Neutrophil (primary cell): ENCODE measurements around the gene PTPRD.

ENCODE experiments used
- H3K27ac ChIP-seq: fragments of 200-600 bp; sonication (generic); 2 replicates; pipeline ENCODE4 v1.5.1; 2016; ENCODE audit warnings: mild to moderate bottlenecking, moderate library complexity
- H3K27me3 ChIP-seq: fragments of 200-600 bp; sonication (generic); 2 replicates; pipeline ENCODE4 v1.6.0; 2016; ENCODE audit warnings: mild to moderate bottlenecking
- H3K36me3 ChIP-seq: fragments of 200-600 bp; sonication (generic); 2 replicates; pipeline ENCODE4 v1.5.1; 2017
- H3K4me1 ChIP-seq, 2 experiments: fragments of 200-600 bp in 1 of 2; sonication (generic) in 1 of 2; 1 replicate in 1 of 2; 2 replicates in 1 of 2; pipeline versions ENCODE4 v1.5.1 to v1.6.1; 2013 to 2016; ENCODE audit warnings: low read depth in 1 of 2, low read length in 1 of 2, mild to moderate bottlenecking in 1 of 2, moderate library complexity in 1 of 2; ENCODE audit not compliant: control insufficient read depth in 1 of 2, insufficient read depth in 1 of 2
- H3K4me3 ChIP-seq, 2 experiments: fragments of 200-600 bp in 1 of 2; sonication (generic) in 1 of 2; 1 replicate in 1 of 2; 2 replicates in 1 of 2; pipeline ENCODE4 v1.5.1; 2013 to 2016; ENCODE audit warnings: low read depth in 1 of 2, low read length in 1 of 2, mild to moderate bottlenecking in 1 of 2, moderate library complexity in 1 of 2
- H3K9me3 ChIP-seq: fragments of 200-600 bp; sonication (generic); 2 replicates; pipeline ENCODE4 v1.5.1; 2016
- CTCF ChIP-seq: fragments of 200-600 bp; sonication (generic); IDR thresholded peaks from 2 replicates; pipeline ENCODE4 v1.5.1; 2016; ENCODE audit warnings: antibody characterized with exemption

PTPRD gene

GRCh38 chr9:8560560-8561525 is 2052.0 kb downstream of the PTPRD start:
- Histone ChIP-seq H3K4me1 (no peaks in the 10 kb centered on the region), H3K4me3 (no peak overlapping the region), H3K27me3 (no peaks in the 10 kb centered on the region), H3K27ac (no peak overlapping the region), H3K9me3 (no peaks in the 10 kb centered on the region), H3K36me3 (no peaks in the 10 kb centered on the region)
- no peak for TF ChIP-seq CTCF

GRCh38 chr9:8558176-8558575 is 2054.6 kb downstream of the PTPRD start:
- Histone ChIP-seq H3K4me1 (no peaks in the 10 kb centered on the region), H3K27ac (no peak overlapping the region)
- no peak for TF ChIP-seq CTCF

GRCh38 chr9:8555762-8556500 is 2056.9 kb downstream of the PTPRD start:
- no peak for TF ChIP-seq CTCF

More at GRCh38 chr9:8558176-8558575, 2054.6 kb downstream of the PTPRD start:
- no peaks in the 10 kb centered on the region for H3K27me3 ChIP-seq
- no peaks in the 10 kb centered on the region for H3K9me3 ChIP-seq
- H3K4me3 ChIP-seq = no peak overlapping the region
- no peaks in the 10 kb centered on the region for H3K36me3 ChIP-seq

GRCh38 chr9:8553444-8553843 is 2059.4 kb downstream of the PTPRD start:
- no peak overlapping the region for H3K4me3 ChIP-seq
- H3K27me3 ChIP-seq = no peaks in the 10 kb centered on the region
- no peaks in the 10 kb centered on the region for H3K9me3 ChIP-seq
- no peaks in the 10 kb centered on the region for H3K36me3 ChIP-seq
- no peak overlapping the region for H3K27ac ChIP-seq
- H3K4me1 ChIP-seq = no peaks in the 10 kb centered on the region
- TF ChIP-seq CTCF = no peak

More at GRCh38 chr9:8555762-8556500, 2056.9 kb downstream of the PTPRD start:
- no peak overlapping the region for H3K4me3 ChIP-seq
- no peaks in the 10 kb centered on the region for H3K36me3 ChIP-seq
- no peaks in the 10 kb centered on the region for H3K9me3 ChIP-seq
- no peak overlapping the region for H3K27ac ChIP-seq
- H3K27me3 ChIP-seq = no peaks in the 10 kb centered on the region
- no peaks in the 10 kb centered on the region for H3K4me1 ChIP-seq

- Histone ChIP-seq H3K27me3 (no peaks in the 10 kb centered on the region), H3K9me3 (no peaks in the 10 kb centered on the region), H3K36me3 (no peaks in the 10 kb centered on the region), H3K4me3 (no peak overlapping the region), H3K27ac (no peak overlapping the region), H3K4me1 (no peaks in the 10 kb centered on the region)
- no peak for TF ChIP-seq CTCF
Measured at GRCh38 chr9:8552732-8553131, 2060.1 kb downstream of the PTPRD start.
